Measurements from ENCODE around the gene XKR8. TPM values are rescaled to one million over a fixed set of nuclear protein-coding genes. Genes with fewer than 3 reads are reported as not detected.
"Not testable (repeated sequence)": the region's sequence is repeated elsewhere in the genome, so short reads cannot be mapped to it uniquely, and the experiment has no call there.

The XKR8 gene
- total RNA-seq, 2 experiments from 2014 or later, result 3.2 to 4.8 TPM

DNA sequence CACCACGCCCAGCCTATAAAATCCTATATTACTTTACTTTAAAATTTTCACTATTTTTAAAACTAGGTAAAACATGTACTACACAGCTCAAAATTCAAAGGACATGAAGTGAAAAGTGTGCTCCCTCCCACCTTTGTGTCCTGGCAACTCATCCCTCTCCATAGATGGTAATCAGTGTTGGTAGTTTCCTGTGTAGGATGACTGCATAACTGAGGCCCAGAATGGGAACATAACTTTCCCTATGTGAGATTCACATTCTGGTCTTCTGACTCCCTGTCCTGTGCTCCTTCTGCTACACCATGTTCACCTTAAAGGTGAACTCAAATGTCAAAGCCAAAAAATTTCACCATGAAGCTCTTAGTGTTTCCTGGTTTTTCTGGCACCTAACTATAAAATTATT lies 39.3 kb downstream of the XKR8 start:
- Mint-ChIP-seq H3K4me1 (ENCODE audit: low read depth) (peaks cover 2% of the 10 kb centered on the region), H3K36me3 (ENCODE audit: low read depth) (peaks cover 11% of the 10 kb centered on the region), H3K27ac (no peak overlapping the region), H3K4me3 (no peak overlapping the region), H3K9me3 (no peaks in the 10 kb centered on the region), H3K27me3 (ENCODE audit: low read depth) (no peaks in the 10 kb centered on the region)
- intact Hi-C loops (cut with micrococcal nuclease), result loop anchor here (10.0 kb wide), 1 partner anchor 324 kb away; the partner anchor contains the start of gene IFI6
- CTCF ChIA-PET, result interaction anchor here (0.9 kb wide), 1 partner anchor 250 kb away, joined by 4 read pairs; no protein-coding TSS in a partner anchor
- DNase-seq, result no peak

DNA sequence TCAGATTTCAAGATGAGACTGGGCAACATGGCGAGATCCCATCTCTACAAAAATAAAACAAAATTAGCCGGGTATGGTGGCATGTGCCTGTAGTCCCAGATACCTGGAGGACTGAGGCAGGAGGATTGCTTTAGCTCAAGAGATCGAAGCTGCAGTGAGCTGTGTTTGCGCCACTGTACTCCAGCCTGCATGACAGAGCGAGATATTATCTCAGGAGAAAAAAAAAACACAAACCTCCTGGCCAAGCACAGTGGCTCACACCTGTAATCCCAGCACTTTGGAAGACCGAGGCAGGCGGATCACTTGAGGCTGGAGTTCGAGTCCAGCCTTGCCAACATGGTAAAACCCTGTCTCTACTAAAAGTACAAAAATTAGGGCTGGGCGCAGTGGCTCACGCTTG lies 42.8 kb downstream of the XKR8 start:
- intact Hi-C loops (cut with micrococcal nuclease), result no loop called here
- DNase-seq, result no peak
- Mint-ChIP-seq H3K36me3 (ENCODE audit: low read depth) (peaks cover 11% of the 10 kb centered on the region), H3K27ac (no peak overlapping the region), H3K4me3 (no peak overlapping the region), H3K27me3 (ENCODE audit: low read depth) (no peaks in the 10 kb centered on the region), H3K4me1 (ENCODE audit: low read depth) (no peaks in the 10 kb centered on the region), H3K9me3 (no peaks in the 10 kb centered on the region)
- CTCF ChIA-PET, result interaction anchor here (0.6 to 0.7 kb wide), 3 partner anchors 31 to 206 kb away, joined by 3 to 4 read pairs (median 3); no protein-coding TSS in a partner anchor

DNA sequence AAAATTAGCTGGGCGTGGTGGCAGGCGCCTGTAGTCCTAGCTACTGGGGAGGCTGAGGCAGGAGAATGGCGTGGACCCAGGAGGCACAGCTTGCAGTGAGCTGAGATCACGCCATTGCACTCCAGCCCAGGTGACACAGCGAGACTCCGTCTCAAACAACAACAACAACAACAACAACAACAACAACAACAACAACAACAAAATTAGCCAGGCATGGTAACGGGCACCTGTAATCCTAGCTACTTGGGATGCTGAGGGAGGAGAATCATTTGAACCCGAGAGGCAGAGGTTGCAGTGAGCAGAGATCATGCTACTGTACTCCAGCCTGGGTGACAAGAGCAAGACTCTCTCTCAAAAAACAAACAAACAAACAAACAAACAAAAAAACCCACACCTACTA lies 43.3 kb downstream of the XKR8 start:
- H3K36me3 Mint-ChIP-seq (ENCODE audit: low read depth); intact Hi-C loops (cut with micrococcal nuclease): not testable (repeated sequence)
- CTCF ChIA-PET, result interaction anchor here (0.6 kb wide), 1 partner anchor 170 kb away, joined by 4 read pairs; no protein-coding TSS in a partner anchor

DNA sequence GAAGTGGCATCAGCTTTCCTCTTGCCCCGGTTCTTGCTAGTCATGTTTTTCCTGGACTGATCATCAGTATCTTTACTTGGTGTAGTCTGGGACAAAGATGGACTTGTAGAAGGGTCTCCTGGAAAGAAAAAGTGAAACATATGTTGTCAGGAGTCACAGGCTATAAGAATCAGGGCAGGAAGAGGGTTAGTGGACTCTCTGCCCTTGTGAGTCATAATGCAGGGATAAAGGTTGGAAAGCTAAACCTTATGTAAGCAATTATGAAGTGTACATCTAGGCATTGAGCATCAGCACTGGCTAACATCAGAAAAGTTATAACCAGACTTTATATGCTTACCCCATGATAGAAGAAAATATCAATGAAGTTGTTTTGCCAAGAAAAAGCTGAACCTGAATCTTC lies 51.2 kb downstream of the XKR8 start:
- no peak for DNase-seq
- Mint-ChIP-seq H3K27me3 (ENCODE audit: low read depth) (no peaks in the 10 kb centered on the region), H3K27ac (no peak overlapping the region), H3K36me3 (ENCODE audit: low read depth) (peaks cover 19% of the 10 kb centered on the region), H3K4me1 (ENCODE audit: low read depth) (no peaks in the 10 kb centered on the region), H3K4me3 (no peak overlapping the region), H3K9me3 (no peaks in the 10 kb centered on the region)
- intact Hi-C loops (cut with micrococcal nuclease), result no loop called here
- CTCF ChIA-PET, result no interaction called here

More for the DNA sequence above, 43.3 kb downstream of the XKR8 start:
- H3K4me1 Mint-ChIP-seq (ENCODE audit: low read depth); H3K27ac Mint-ChIP-seq; H3K9me3 Mint-ChIP-seq; H3K4me3 Mint-ChIP-seq; H3K27me3 Mint-ChIP-seq (ENCODE audit: low read depth); DNase-seq: not testable (repeated sequence)

Other genes starting within 250 kb of the XKR8 start
- gene FAM76A, start 234.0 kb upstream of the XKR8 start, total RNA-seq, result 1 to 10 TPM; 8.4 to 9.7 TPM
- 10 to 100 TPM; 31.9 to 35.7 TPM for gene STX12, start 186.8 kb upstream of the XKR8 start, total RNA-seq
- 10 to 100 TPM; 34.1 to 35.8 TPM for gene PPP1R8, start 129.2 kb upstream of the XKR8 start, total RNA-seq
- 10 to 100 TPM; 12.9 to 17.5 TPM for gene THEMIS2, start 87.4 kb upstream of the XKR8 start, total RNA-seq
- 10 to 100 TPM; 62.9 to 76.7 TPM for gene RPA2, start 45.4 kb upstream of the XKR8 start, total RNA-seq
- gene SMPDL3B, start 25.0 kb upstream of the XKR8 start, total RNA-seq, result under 1 TPM; 0.52 to 0.72 TPM
- gene EYA3, start 128.6 kb downstream of the XKR8 start, total RNA-seq, result 10 to 100 TPM; 25.4 to 25.9 TPM
- under 1 TPM; 0.05 to 0.07 TPM for gene PTAFR, start 216.7 kb downstream of the XKR8 start, total RNA-seq